ENCODE measurements around the gene BDNF.

Gene BDNF

GRCh38 chr11:27625347-27625912 is 74.8 kb downstream of the BDNF start:
- DNase-seq, result no peak

GRCh38 chr11:27623945-27624523 is 76.2 kb downstream of the BDNF start:
- no peak for DNase-seq

GRCh38 chr11:27622541-27623300 is 77.5 kb downstream of the BDNF start:
- DNase-seq, result no peak

DNA sequence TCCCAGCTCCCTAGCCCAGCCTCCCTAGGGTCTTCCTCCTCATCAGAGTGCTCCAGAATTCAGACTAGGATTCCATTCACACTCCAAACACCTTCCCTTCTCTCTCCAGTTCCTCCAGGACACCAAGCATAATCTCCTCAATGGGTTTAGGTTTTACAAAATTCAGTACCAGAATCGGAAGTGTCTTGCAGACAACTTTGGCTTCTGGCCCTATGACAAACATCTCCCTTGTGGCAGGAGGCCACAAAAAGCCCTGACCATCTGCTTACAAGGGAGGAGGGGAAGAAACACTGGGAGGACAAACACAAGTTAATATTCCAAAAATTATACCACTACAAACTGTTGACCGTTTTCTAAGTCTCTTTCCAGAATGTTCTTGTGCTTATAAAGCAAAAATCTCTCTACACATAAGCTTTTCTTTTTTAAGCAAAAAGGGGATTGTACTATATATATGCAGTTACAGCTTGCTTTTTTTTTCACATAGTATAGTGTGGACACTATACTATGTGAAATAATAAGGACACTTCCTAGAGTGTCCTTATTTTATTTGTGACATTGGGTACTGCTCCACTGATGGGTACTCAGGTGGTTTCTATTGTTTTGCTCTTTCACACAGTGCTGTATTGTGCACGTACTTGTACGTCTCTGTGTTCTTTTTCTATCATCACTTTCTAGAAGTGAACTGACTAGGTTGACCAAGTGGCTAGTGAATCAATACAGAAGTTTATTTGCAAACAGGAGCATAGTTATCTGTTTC is 78.7 kb downstream of the BDNF start:
- no peak for DNase-seq

DNA sequence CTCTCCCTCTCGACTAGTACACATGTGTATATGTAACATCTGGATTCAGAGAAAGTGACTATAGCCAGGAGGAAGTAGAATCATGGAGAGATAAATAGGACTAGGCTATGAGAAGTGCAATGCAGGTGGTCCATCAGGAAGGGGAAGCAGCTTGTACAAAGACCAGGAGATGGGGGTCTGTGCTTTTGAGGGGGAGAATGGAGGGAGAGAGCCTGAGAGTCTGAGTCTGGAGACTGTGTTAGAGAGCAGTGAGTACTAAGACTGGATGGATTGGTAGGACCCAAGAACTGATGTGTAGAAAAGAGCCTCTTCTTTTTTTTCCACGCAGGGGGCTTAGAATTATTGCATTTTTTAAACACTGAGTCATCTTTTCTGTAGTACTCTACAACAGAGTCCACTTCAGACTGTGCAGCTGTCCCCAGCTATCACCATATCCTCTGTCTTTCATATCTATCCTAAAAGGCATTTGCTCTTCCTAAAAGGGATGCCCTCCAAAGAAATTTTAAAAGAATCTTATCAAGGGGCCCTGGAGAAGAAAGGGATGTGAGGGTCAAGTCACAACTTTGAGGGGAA is 80.4 kb downstream of the BDNF start:
- no peak for DNase-seq

DNA sequence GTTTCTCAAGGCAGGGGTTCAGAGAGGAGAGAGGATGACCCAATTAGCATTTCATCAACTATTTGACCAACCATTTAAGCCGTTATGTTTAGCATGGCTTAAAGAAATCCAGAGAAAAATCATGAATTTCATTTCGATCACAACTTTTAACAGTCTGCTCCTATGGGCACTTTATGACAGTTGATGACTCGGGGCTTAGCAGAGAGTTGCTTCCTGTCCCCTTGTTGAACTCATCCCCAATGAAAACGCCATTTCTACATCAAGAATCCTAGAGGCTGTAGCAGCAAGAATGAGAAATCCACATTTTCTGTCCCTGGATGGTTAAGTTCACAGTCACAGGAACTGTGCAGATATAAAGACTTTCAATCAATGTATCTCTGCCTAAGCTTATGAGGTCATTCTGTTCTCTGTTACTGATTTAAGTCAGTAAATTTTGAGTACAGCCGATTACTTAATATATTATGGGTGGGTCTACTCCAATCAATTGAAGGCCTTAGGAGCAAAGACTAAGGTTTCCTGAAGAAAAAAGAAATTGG is 81.1 kb downstream of the BDNF start:
- DNase-seq, result peak; percentile 31

GRCh38 chr11:27618281-27618915 is 81.9 kb downstream of the BDNF start:
- DNase-seq, result peak; percentile 12

GRCh38 chr11:27616711-27617110 is 83.5 kb downstream of the BDNF start:
- no peak for DNase-seq

- no peak for DNase-seq
Measured at GRCh38 chr11:27615833-27616232, 84.4 kb downstream of the BDNF start.

DNA sequence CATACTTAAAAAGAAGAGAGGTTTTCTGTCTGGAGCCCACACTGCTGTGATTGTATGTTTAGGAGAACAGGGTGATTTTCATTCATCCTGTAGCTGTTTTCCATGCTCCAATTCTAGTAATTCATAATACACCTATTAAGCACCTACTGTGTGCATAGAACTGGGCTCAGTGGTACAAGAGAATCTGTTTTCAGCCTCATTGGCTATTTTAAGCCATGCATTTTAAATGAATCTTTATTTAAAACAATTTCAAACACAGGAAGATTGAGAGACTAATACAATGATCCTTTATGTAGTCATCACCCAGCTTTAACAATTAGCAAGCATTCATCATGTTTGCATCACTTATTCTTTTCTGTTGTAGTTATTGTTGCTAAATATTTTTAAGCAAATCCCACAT is 86.2 kb downstream of the BDNF start:
- no peak for DNase-seq

DNA sequence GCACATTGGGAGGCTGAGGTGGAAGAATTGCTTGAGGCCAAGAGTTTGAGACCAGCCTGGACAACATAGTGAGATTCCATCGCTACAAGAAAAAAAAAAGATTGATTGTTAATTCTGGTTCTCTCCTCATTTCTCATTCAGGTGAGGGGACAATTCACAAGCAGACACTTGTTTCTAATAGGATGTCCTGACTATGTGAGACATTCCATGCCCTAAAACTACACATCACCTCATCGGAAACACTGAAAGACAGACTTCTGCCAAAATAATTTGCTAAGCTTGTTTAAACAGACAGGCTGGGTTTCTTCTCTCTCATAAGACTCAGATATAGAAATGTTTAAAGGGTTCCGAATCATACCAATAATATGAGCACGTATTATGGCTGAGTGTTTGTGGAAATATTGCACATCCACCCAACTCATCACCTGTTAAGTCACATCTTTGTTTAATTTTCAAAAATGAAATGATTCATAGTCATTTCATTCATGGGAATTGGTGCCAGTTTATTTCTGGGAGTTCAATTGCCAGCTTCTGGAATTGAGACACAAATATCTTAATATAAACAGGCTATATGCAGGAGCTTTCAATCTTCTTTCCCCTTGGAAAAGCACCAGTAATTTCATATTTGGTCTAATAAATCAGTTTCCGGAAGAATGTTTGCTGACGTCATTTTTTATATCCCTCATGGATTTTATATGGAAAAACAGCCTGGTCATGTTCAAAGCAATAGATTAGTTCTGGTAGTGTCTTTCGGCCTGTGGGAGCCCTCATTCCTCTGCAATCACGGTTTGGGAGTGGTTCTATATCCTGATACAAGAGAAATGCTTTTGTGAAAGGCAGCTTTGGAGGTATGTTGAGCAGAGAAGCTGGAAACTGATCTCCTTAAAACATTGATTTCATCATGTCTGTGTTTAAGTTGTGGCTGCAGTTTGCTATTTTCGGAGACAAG is 87.0 kb downstream of the BDNF start:
- peak; percentile 39 for DNase-seq

GRCh38 chr11:27611947-27612455 is 88.3 kb downstream of the BDNF start:
- DNase-seq, result no peak

GRCh38 chr11:27611390-27611789 is 88.9 kb downstream of the BDNF start:
- DNase-seq, result no peak

GRCh38 chr11:27610946-27611345 is 89.3 kb downstream of the BDNF start:
- no peak for DNase-seq

- no peak for DNase-seq
Measured at GRCh38 chr11:27610280-27610679, 90.0 kb downstream of the BDNF start.

DNA sequence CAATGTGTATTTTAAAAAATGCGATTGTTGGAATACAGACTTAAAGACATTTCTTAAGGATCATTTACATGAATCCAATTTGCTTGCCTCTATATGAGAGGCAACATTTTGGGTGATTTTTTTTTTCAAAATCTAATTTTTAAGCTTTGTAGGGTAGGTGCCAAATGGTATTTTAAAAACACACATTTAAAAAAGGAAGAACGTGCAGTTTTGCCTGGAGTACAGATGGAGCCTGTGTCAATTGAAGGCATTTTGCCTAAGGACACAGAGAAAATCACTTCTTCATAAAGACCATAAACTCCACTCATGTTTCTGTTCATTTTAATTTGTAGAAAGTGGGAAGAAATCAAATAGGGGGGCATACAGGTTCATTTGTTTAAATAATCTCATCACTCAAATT is 91.3 kb downstream of the BDNF start:
- no peak for DNase-seq

DNA sequence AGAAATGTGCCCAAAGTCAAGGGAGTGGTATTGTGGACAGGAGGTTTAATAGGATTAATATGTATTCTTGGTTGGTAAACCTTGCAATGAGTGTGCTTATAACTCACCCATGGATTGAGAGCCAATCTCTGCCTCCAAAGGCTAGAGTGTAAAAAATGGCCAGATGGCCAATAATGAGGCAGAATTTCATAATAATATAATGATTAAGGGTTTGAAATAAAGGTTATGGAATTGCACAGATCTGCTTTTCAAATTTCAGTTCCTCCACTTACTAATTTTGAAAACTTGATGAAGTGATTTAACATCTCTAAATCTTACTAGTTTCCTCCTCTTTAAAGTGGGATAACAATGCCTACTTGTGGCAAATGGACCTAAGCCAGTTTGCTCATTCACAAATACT is 94.8 kb downstream of the BDNF start:
- no peak for DNase-seq
